NB4 (cell line): ENCODE results near the gene GFRA4.

Experiments used
- MYC ChIP-seq: IDR thresholded peaks from 2 replicates; pipeline ENCODE4 v1.6.1; 2011; ENCODE audit warnings: low read depth, low read length
- POLR2A ChIP-seq: IDR thresholded peaks from 2 replicates; pipeline ENCODE4 v1.6.1; 2011; ENCODE audit warnings: mild to moderate bottlenecking; ENCODE audit not compliant: insufficient read length; ENCODE audit errors: extremely low read depth
- TF ChIP-seq, protein P1 (sequence below): IDR thresholded peaks from one replicate; pipeline ENCODE4 v1.5.1; 2012; ENCODE audit warnings: low read depth, low read length

DNA sequence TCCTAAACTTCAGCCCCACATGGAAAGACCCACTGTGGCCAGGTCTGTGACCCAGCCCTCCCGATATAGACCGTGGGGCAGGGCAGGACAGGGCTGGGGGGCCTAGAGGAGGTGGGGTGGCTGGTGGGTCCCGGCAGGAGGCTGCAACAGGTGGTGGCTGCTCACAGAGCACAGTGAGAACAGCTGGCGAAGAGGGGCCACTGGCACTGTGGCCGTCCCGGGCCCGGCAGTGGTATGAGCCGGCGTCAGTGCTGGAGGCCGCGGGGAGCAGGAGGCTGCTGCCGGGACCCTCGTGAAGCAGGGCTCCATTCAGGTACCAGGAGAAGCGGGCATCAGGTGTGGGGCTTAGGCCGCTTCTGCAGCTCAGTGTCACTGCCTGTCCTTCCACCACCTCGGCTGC is 35.8 kb upstream of the GFRA4 start:
- TF ChIP-seq, protein P1, sequence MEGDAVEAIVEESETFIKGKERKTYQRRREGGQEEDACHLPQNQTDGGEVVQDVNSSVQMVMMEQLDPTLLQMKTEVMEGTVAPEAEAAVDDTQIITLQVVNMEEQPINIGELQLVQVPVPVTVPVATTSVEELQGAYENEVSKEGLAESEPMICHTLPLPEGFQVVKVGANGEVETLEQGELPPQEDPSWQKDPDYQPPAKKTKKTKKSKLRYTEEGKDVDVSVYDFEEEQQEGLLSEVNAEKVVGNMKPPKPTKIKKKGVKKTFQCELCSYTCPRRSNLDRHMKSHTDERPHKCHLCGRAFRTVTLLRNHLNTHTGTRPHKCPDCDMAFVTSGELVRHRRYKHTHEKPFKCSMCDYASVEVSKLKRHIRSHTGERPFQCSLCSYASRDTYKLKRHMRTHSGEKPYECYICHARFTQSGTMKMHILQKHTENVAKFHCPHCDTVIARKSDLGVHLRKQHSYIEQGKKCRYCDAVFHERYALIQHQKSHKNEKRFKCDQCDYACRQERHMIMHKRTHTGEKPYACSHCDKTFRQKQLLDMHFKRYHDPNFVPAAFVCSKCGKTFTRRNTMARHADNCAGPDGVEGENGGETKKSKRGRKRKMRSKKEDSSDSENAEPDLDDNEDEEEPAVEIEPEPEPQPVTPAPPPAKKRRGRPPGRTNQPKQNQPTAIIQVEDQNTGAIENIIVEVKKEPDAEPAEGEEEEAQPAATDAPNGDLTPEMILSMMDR = no peak
- TF ChIP-seq POLR2A (no peak), MYC (no peak)
